ENCODE measurements around the gene RUNX2. TPM values are rescaled to one million over a fixed set of nuclear protein-coding genes. Genes with fewer than 3 reads are reported as not detected.
A peak's percentile ranks its signal among the peaks of the same experiment; 100 is the strongest.

RUNX2 gene
- total RNA-seq, 1 experiment from 2014 or later = 7.0 TPM

- DNase-seq (ENCODE audit: low read depth, low spot score) (no peak), ATAC-seq (peak; percentile 79)
- in situ Hi-C loops (cut with HindIII; ENCODE audit: low pct_unique_long_range_greater_than_20kb, low sequenced_read_pairs) (no loop called here), intact Hi-C loops (cut with micrococcal nuclease; ENCODE audit: unreplicated experiment) (loop anchor here (2.0 to 10.0 kb wide), 3 partner anchors 293 to 765 kb away; no protein-coding TSS in a partner anchor)
- no peaks in the 10 kb centered on the region for H3K9me3 ChIP-seq (ENCODE audit: control insufficient read depth, insufficient read depth, low read depth, low read length)
- no peaks in the 10 kb centered on the region for H3K27me3 ChIP-seq (ENCODE audit: control insufficient read depth, insufficient read depth, low read length)
- CTCF ChIA-PET = interaction anchor here (1.4 kb wide), 1 partner anchor 293 kb away, joined by 4 read pairs; no protein-coding TSS in a partner anchor
- peak overlapping the region; percentile 54 to 86 for H3K4me3 ChIP-seq (ENCODE audit: low read depth in 2 of 2, low read length in 2 of 2)
- H3K36me3 ChIP-seq (ENCODE audit: control insufficient read depth, insufficient read depth, low read length) = no peaks in the 10 kb centered on the region
- H3K4me1 ChIP-seq (ENCODE audit: control insufficient read depth, insufficient read depth, low read length) = peaks cover 25% of the 10 kb centered on the region
- no peak for TF ChIP-seq TCF7L2 (IDR thresholded peaks at IDR 0.05; ENCODE audit: low read depth, low read length)
- peak; percentile 64 for TF ChIP-seq CTCF (IDR thresholded peaks at IDR 0.05)
- no peak for TF ChIP-seq SIN3A (IDR thresholded peaks at IDR 0.05; ENCODE audit: borderline replicate concordance, insufficient read depth, low read depth, low read length)
- POLR2A ChIA-PET = interaction anchor here (0.7 to 0.8 kb wide), 2 partner anchors 756 to 841 kb away, joined by 3 to 11 read pairs; no protein-coding TSS in a partner anchor
- H3K27ac ChIP-seq (ENCODE audit: low read length) = peak overlapping the region; percentile 81
- no TSS peak for BruUV-seq (replicated peaks)
Measured at GRCh38 chr6:45421709-45422502, 93.8 kb downstream of the RUNX2 start.

- peak overlapping the region; percentile 54 to 86 for H3K4me3 ChIP-seq (ENCODE audit: low read depth in 2 of 2, low read length in 2 of 2)
- ChIA-PET CTCF (interaction anchor here (1.4 kb wide), 1 partner anchor 292 kb away, joined by 4 read pairs; no protein-coding TSS in a partner anchor), POLR2A (interaction anchor here (0.8 kb wide), 1 partner anchor 757 kb away, joined by 11 read pairs; no protein-coding TSS in a partner anchor)
- no peaks in the 10 kb centered on the region for H3K27me3 ChIP-seq (ENCODE audit: control insufficient read depth, insufficient read depth, low read length)
- peak; percentile 45 for ATAC-seq
- DNase-seq (ENCODE audit: low read depth, low spot score) = no peak
- BruUV-seq (replicated peaks) = no TSS peak
- H3K9me3 ChIP-seq (ENCODE audit: control insufficient read depth, insufficient read depth, low read depth, low read length) = no peaks in the 10 kb centered on the region
- intact Hi-C loops (cut with micrococcal nuclease; ENCODE audit: unreplicated experiment) = loop anchor here (2.0 to 10.0 kb wide), 3 partner anchors 292 to 765 kb away; no protein-coding TSS in a partner anchor
- in situ Hi-C loops (cut with HindIII; ENCODE audit: low pct_unique_long_range_greater_than_20kb, low sequenced_read_pairs) = no loop called here
- H3K27ac ChIP-seq (ENCODE audit: low read length) = peak overlapping the region; percentile 51
- peaks cover 25% of the 10 kb centered on the region for H3K4me1 ChIP-seq (ENCODE audit: control insufficient read depth, insufficient read depth, low read length)
- H3K36me3 ChIP-seq (ENCODE audit: control insufficient read depth, insufficient read depth, low read length) = no peaks in the 10 kb centered on the region
- no peak for TF ChIP-seq POLR2AphosphoS5 (IDR thresholded peaks at IDR 0.05; ENCODE audit: low read depth, low read length)
- TF ChIP-seq CTCF (IDR thresholded peaks at IDR 0.05) = no peak
- TF ChIP-seq SIN3A (IDR thresholded peaks at IDR 0.05; ENCODE audit: borderline replicate concordance, insufficient read depth, low read depth, low read length) = no peak
- TF ChIP-seq, protein P1, sequence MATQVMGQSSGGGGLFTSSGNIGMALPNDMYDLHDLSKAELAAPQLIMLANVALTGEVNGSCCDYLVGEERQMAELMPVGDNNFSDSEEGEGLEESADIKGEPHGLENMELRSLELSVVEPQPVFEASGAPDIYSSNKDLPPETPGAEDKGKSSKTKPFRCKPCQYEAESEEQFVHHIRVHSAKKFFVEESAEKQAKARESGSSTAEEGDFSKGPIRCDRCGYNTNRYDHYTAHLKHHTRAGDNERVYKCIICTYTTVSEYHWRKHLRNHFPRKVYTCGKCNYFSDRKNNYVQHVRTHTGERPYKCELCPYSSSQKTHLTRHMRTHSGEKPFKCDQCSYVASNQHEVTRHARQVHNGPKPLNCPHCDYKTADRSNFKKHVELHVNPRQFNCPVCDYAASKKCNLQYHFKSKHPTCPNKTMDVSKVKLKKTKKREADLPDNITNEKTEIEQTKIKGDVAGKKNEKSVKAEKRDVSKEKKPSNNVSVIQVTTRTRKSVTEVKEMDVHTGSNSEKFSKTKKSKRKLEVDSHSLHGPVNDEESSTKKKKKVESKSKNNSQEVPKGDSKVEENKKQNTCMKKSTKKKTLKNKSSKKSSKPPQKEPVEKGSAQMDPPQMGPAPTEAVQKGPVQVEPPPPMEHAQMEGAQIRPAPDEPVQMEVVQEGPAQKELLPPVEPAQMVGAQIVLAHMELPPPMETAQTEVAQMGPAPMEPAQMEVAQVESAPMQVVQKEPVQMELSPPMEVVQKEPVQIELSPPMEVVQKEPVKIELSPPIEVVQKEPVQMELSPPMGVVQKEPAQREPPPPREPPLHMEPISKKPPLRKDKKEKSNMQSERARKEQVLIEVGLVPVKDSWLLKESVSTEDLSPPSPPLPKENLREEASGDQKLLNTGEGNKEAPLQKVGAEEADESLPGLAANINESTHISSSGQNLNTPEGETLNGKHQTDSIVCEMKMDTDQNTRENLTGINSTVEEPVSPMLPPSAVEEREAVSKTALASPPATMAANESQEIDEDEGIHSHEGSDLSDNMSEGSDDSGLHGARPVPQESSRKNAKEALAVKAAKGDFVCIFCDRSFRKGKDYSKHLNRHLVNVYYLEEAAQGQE (IDR thresholded peaks at IDR 0.05; ENCODE audit: insufficient read depth in 1 of 2, low read depth in 2 of 2, low read length in 1 of 2) = no peak
- no peak for TF ChIP-seq TCF7L2 (IDR thresholded peaks at IDR 0.05; ENCODE audit: low read depth, low read length)
Measured at GRCh38 chr6:45422503-45423110, 94.5 kb downstream of the RUNX2 start.
